Measurements from ENCODE around the gene CDK5RAP2. TPM values are rescaled to one million over a fixed set of nuclear protein-coding genes. Genes with fewer than 3 reads are reported as not detected.

CDK5RAP2 gene
- total and polyA plus RNA-seq, 10 donors = 19.5 to 93.7 (median 61.9) TPM

DNA sequence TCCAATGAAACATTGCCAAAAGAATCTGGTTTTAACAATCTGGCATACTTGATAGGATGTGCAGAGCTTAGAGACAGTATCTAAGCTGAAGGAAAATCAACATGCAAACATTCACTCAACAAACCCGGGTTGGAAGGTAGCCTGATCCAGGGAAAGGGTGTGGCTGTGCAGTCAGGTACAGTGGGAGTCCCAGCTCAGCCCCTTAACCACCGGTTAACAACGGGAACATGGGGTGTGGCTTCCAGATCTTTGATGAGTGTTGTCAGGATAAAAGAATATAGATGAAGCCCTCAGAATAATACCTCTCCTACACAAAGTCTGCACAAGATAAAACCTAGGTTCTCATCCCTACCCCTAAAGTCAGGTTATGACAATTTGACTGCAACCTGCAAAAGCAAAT is 127.3 kb downstream of the CDK5RAP2 start:
- Histone ChIP-seq H3K9me3 (peaks cover 0 to 8% (median 2%) of the 10 kb centered on the region in 8 donors), H3K36me3 (peaks cover 2 to 96% (median 52%) of the 10 kb centered on the region in 6 donors), H3K27me3 (replicated peaks in 1 of 7) (no peaks in the 10 kb centered on the region), H3K27ac (no peak overlapping the region), H3K4me3 (no peak overlapping the region), H3K4me1 (no peaks in the 10 kb centered on the region)
- TF ChIP-seq, protein P1, sequence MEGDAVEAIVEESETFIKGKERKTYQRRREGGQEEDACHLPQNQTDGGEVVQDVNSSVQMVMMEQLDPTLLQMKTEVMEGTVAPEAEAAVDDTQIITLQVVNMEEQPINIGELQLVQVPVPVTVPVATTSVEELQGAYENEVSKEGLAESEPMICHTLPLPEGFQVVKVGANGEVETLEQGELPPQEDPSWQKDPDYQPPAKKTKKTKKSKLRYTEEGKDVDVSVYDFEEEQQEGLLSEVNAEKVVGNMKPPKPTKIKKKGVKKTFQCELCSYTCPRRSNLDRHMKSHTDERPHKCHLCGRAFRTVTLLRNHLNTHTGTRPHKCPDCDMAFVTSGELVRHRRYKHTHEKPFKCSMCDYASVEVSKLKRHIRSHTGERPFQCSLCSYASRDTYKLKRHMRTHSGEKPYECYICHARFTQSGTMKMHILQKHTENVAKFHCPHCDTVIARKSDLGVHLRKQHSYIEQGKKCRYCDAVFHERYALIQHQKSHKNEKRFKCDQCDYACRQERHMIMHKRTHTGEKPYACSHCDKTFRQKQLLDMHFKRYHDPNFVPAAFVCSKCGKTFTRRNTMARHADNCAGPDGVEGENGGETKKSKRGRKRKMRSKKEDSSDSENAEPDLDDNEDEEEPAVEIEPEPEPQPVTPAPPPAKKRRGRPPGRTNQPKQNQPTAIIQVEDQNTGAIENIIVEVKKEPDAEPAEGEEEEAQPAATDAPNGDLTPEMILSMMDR (IDR thresholded peaks at IDR 0.05 in 8 of 11, conservative IDR thresholded peaks at IDR 0.05 in 3 of 11) = no peak
- no peak for TF ChIP-seq POLR2A (IDR thresholded peaks at IDR 0.05)
- TF ChIP-seq POLR2AphosphoS5 (IDR thresholded peaks at IDR 0.05) = no peak
- 87 to 91% (median 88%) methylated on average over 3 of the region's 3 CpGs for WGBS, 5 donors
- intact Hi-C loops (cut with DNase I; ENCODE audit: low total_unique reads) = no loop called here
- DNase-seq = no peak

DNA sequence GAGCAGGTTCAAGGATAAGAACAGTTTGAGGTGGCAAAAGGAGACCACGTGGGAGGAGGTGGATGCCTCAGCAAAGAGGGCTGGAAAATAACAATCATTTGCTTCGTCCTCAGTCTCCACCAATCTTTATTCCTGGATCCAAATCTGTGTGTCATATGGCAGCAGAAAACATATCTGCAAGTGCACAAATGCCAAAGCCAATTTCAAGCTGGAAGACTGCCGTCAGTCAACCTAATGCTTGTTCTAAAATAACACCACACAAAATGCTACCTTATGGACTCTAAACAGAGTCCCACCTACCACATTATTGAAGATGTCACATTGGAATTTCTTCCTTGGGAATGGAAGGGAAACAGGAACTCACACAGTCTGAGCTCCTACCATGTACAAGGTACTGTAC is 129.1 kb downstream of the CDK5RAP2 start:
- DNase-seq = no peak
- no peaks in the 10 kb centered on the region for H3K27me3 ChIP-seq (replicated peaks in 1 of 7)
- intact Hi-C loops (cut with DNase I; ENCODE audit: low total_unique reads) = no loop called here
- TF ChIP-seq POLR2A (IDR thresholded peaks at IDR 0.05) = no peak
- TF ChIP-seq POLR2AphosphoS5 (IDR thresholded peaks at IDR 0.05) = no peak
- TF ChIP-seq, protein P1 (IDR thresholded peaks at IDR 0.05 in 8 of 11, conservative IDR thresholded peaks at IDR 0.05 in 3 of 11) = no peak
- H3K4me1 ChIP-seq = peaks cover 0 to 12% (median 3%) of the 10 kb centered on the region in 6 donors
- peaks cover 0 to 96% (median 43%) of the 10 kb centered on the region in 6 donors for H3K36me3 ChIP-seq
- H3K4me3 ChIP-seq = no peak overlapping the region
- WGBS, 5 donors = 92 to 96% (median 93%) methylated on average over 3 of the region's 3 CpGs
- H3K9me3 ChIP-seq = peaks cover 0 to 4% (median under 1%) of the 10 kb centered on the region in 8 donors
- H3K27ac ChIP-seq = no peak overlapping the region

DNA sequence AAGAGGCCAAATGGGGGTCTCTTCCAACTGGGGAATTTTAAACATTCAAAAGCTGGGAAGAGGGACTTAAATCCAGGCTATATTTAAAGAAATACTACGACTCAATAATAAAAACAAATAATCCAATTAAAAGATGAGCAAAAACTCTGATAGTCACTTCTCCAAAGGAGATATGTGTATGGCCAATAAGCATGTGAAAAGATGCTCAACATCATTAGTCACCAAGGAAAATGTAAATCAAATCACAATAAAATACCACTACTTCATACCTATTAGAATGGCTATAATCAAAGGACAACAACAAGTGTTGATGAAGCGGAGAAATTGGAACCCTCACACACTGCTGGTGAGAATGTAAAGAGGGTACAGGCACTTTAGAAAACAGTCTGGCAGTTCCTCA is 130.4 kb downstream of the CDK5RAP2 start:
- no peak overlapping the region for H3K4me3 ChIP-seq
- H3K27ac ChIP-seq = no peak overlapping the region
- 96 to 100% (median 99%) methylated on average over 2 of the region's 2 CpGs for WGBS, 5 donors
- H3K4me1 ChIP-seq = peaks cover 0 to 14% (median 4%) of the 10 kb centered on the region in 6 donors
- peaks cover 0 to 96% (median 40%) of the 10 kb centered on the region in 6 donors for H3K36me3 ChIP-seq
- no peaks in the 10 kb centered on the region for H3K9me3 ChIP-seq
- DNase-seq = no peak
- H3K27me3 ChIP-seq (replicated peaks in 1 of 7) = no peaks in the 10 kb centered on the region
- TF ChIP-seq, protein P1 (IDR thresholded peaks at IDR 0.05 in 8 of 11, conservative IDR thresholded peaks at IDR 0.05 in 3 of 11) = no peak
- no peak for TF ChIP-seq POLR2A (IDR thresholded peaks at IDR 0.05)
- TF ChIP-seq POLR2AphosphoS5 (IDR thresholded peaks at IDR 0.05) = no peak
- intact Hi-C loops (cut with DNase I; ENCODE audit: low total_unique reads) = no loop called here

DNA sequence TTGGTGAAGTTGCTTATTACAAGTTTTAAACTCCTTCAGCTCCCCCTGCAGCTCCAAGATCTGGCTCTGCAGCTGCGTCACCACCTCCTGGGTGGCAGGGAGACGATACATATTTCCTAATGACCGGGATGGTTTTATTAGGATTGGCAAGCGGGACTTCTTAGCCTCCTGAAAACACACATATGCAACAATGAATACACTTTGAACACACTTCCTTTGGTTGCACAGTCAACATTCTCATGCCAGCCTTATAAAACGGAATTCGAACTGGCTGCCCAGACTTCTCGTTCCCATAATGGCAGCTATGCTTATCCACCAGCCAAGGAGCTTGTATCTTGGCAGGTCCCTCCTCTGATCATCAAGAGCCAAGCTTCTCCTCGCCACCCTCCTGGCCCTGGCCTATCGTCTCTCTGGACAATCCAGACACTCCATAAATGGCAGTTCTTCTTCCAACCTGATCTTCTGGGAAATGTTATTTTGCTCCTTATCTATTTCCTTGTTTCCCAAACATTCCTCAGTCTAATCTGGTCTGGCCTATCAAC is 131.9 kb downstream of the CDK5RAP2 start:
- DNase-seq = no peak
- no peaks in the 10 kb centered on the region for H3K9me3 ChIP-seq
- H3K4me3 ChIP-seq = no peak overlapping the region
- peaks cover 0 to 96% (median 41%) of the 10 kb centered on the region in 6 donors for H3K36me3 ChIP-seq
- no peak overlapping the region for H3K27ac ChIP-seq
- H3K27me3 ChIP-seq (replicated peaks in 1 of 7) = no peaks in the 10 kb centered on the region
- intact Hi-C loops (cut with DNase I; ENCODE audit: low total_unique reads) = no loop called here
- TF ChIP-seq POLR2A (IDR thresholded peaks at IDR 0.05) = no peak
- no peak for TF ChIP-seq POLR2AphosphoS5 (IDR thresholded peaks at IDR 0.05)
- TF ChIP-seq, protein P1 (IDR thresholded peaks at IDR 0.05 in 8 of 11, conservative IDR thresholded peaks at IDR 0.05 in 3 of 11) = no peak
- WGBS, 5 donors = 92 to 99% (median 98%) methylated on average over 9 of the region's 9 CpGs
- peaks cover 0 to 14% (median 4%) of the 10 kb centered on the region in 6 donors for H3K4me1 ChIP-seq

Measured in spleen (tissue), 11 donors.